Tibial nerve (tissue), 3 donors: ENCODE results near the gene LNP1.

Experiments used
- CTCF ChIP-seq, 5 experiments: fragments of 200-600 bp in 3 of 5; fragments of 450-650 bp in 2 of 5; sonication (generic) in 3 of 5; IDR thresholded peaks; one replicate each; pipeline ENCODE4 v1.5.1; 2016 to 2019; ENCODE audit warnings: antibody characterized with exemption in 5 of 5, mild to moderate bottlenecking in 3 of 5, moderate library complexity in 2 of 5
- POLR2A ChIP-seq, 2 donors: fragments of 450-650 bp; IDR thresholded peaks; one replicate each; pipeline ENCODE4 v1.6.1; 2017; ENCODE audit warnings: antibody characterized with exemption in 2 of 2, mild to moderate bottlenecking in 2 of 2, moderate library complexity in 2 of 2

GRCh38 chr3:100482176-100482575, 80.8 kb downstream of the LNP1 start:
- TF ChIP-seq POLR2A (IDR thresholded peaks at IDR 0.05), result no peak
- no peak for TF ChIP-seq CTCF (IDR thresholded peaks at IDR 0.05)
